Neuronal stem cell (in vitro differentiated cells): ENCODE measurements around the gene BCR.

Experiments
- DNase-seq: peaks from one replicate; pipeline ENCODE4 v3.0.0-alpha.2; 2013; ENCODE audit warnings: low spot score
- H2AFZ ChIP-seq: one replicate; pipeline ENCODE4 v1.6.1; 2013; ENCODE audit warnings: mild to moderate bottlenecking, low read length, inconsistent platforms
- H2AK5ac ChIP-seq: 2 replicates; pipeline ENCODE4 v1.6.1; 2013; ENCODE audit warnings: low read depth, mild to moderate bottlenecking, inconsistent platforms, low read length, moderate library complexity, mixed read lengths
- H2BK120ac ChIP-seq: 2 replicates; pipeline ENCODE4 v1.6.1; 2013; ENCODE audit warnings: low read depth, mild to moderate bottlenecking, inconsistent platforms, low read length, moderate library complexity, mixed read lengths
- H2BK12ac ChIP-seq: one replicate; pipeline ENCODE4 v1.6.1; 2013; ENCODE audit warnings: low read length, inconsistent platforms
- H2BK15ac ChIP-seq: 2 replicates; pipeline ENCODE4 v1.6.1; 2013; ENCODE audit warnings: mild to moderate bottlenecking, low read length, inconsistent platforms, mixed read lengths
- H2BK5ac ChIP-seq: one replicate; pipeline ENCODE4 v1.6.1; 2013; ENCODE audit warnings: inconsistent platforms, mild to moderate bottlenecking, low read length, moderate library complexity
- H3K14ac ChIP-seq: one replicate; pipeline ENCODE4 v1.6.1; 2013; ENCODE audit warnings: low read length, inconsistent platforms
- H3K18ac ChIP-seq: 2 replicates; pipeline ENCODE4 v1.6.1; 2013; ENCODE audit warnings: low read length, inconsistent platforms
- H3K23ac ChIP-seq: 2 replicates; pipeline ENCODE4 v1.6.1; 2013; ENCODE audit warnings: low read depth, mild to moderate bottlenecking, mixed read lengths, low read length, inconsistent platforms; ENCODE audit not compliant: poor library complexity
- H3K27ac ChIP-seq: replicated peaks from 3 replicates; pipeline ENCODE4 v1.5.1; 2013; ENCODE audit warnings: low read length, inconsistent platforms
- H3K27me3 ChIP-seq, 3 experiments: 2 replicates each; pipeline ENCODE4 v1.6.1; 2013; ENCODE audit warnings: low read length in 3 of 3, mild to moderate bottlenecking in 2 of 3, inconsistent platforms in 1 of 3, low read depth in 1 of 3, mixed read lengths in 1 of 3, moderate library complexity in 1 of 3; ENCODE audit not compliant: control insufficient read depth in 3 of 3, insufficient read depth in 3 of 3
- H3K36me3 ChIP-seq, 2 donors: replicated peaks in 1 of 2; 2 replicates each; pipeline ENCODE4 v1.6.1; 2013; ENCODE audit warnings: low read length in 2 of 2; ENCODE audit not compliant: control insufficient read depth in 2 of 2, insufficient read depth in 2 of 2
- H3K4ac ChIP-seq: 2 replicates; pipeline ENCODE4 v1.6.1; 2013; ENCODE audit warnings: inconsistent platforms, mild to moderate bottlenecking, low read length, moderate library complexity
- H3K4me1 ChIP-seq, 2 donors: 1 replicate in 1 of 2; 2 replicates in 1 of 2; pipeline ENCODE4 v1.6.1; 2013; ENCODE audit warnings: low read length in 2 of 2, low read depth in 1 of 2; ENCODE audit not compliant: control insufficient read depth in 2 of 2, insufficient read depth in 1 of 2
- H3K4me2 ChIP-seq: one replicate; pipeline ENCODE4 v1.6.1; 2013; ENCODE audit warnings: mild to moderate bottlenecking, low read length, inconsistent platforms; ENCODE audit not compliant: insufficient read depth, poor library complexity, severe bottlenecking
- H3K4me3 ChIP-seq, 2 donors: 2 replicates each; pipeline ENCODE4 v1.5.1; 2013; ENCODE audit warnings: low read length in 2 of 2, mild to moderate bottlenecking in 2 of 2, inconsistent platforms in 1 of 2, moderate library complexity in 1 of 2
- H3K79me1 ChIP-seq: one replicate; pipeline ENCODE4 v1.6.1; 2013; ENCODE audit warnings: low read depth, mild to moderate bottlenecking, inconsistent platforms, low read length, moderate library complexity
- H3K9ac ChIP-seq: one replicate; pipeline ENCODE4 v1.6.1; 2013; ENCODE audit warnings: mild to moderate bottlenecking, low read depth, low read length, inconsistent platforms; ENCODE audit not compliant: poor library complexity
- H3K9me3 ChIP-seq, 2 donors: replicated peaks in 1 of 2; 2 replicates each; pipeline versions ENCODE3 to v1.6.1; 2013; ENCODE audit warnings: low read length in 2 of 2, mild to moderate bottlenecking in 2 of 2, inconsistent platforms in 1 of 2, low read depth in 1 of 2, mixed read lengths in 1 of 2, moderate library complexity in 1 of 2; ENCODE audit not compliant: control insufficient read depth in 2 of 2, insufficient read depth in 1 of 2
- H4K8ac ChIP-seq: one replicate; pipeline ENCODE4 v1.6.1; 2013; ENCODE audit warnings: low read depth, mild to moderate bottlenecking, inconsistent platforms, low read length, moderate library complexity
- H4K91ac ChIP-seq: one replicate; pipeline ENCODE4 v1.6.1; 2013; ENCODE audit warnings: low read length, low read depth, mild to moderate bottlenecking, inconsistent platforms; ENCODE audit not compliant: poor library complexity
- WGBS, 2 donors: extraction: QIAGEN DNeasy Blood & Tissue Kit; methylation state at CpG; one replicate each; pipeline ENCODE4 v1.1.7; 2013; ENCODE audit warnings: missing lambda C conversion rate in 2 of 2, mixed read lengths in 1 of 2; ENCODE audit not compliant: insufficient read length in 2 of 2, insufficient replicate concordance in 1 of 2; ENCODE audit errors: extremely low coverage in 2 of 2; 5-methylcytosine and 5-hydroxymethylcytosine counted together

BCR gene

GRCh38 chr22:23187871-23188700 is 7.8 kb downstream of the BCR start:
- H2BK120ac ChIP-seq, result no peak overlapping the region
- peaks cover 2 to 5% of the 10 kb centered on the region in 2 donors for H3K9me3 ChIP-seq
- no peak overlapping the region for H2AK5ac ChIP-seq
- H3K23ac ChIP-seq, result no peak overlapping the region
- no CpG with 5 or more reads among the region's 7 CpGs for WGBS, 2 donors
- no peak overlapping the region for H2BK15ac ChIP-seq
- H4K8ac ChIP-seq, result no peak overlapping the region
- no peak overlapping the region for H3K9ac ChIP-seq
- no peak overlapping the region for H3K4ac ChIP-seq
- no peak for DNase-seq
- H3K18ac ChIP-seq, result no peak overlapping the region
- no peaks in the 10 kb centered on the region for H3K27me3 ChIP-seq
- H2BK12ac ChIP-seq, result no peak overlapping the region
- no peak overlapping the region for H3K4me3 ChIP-seq
- H4K91ac ChIP-seq, result no peak overlapping the region
- no peak overlapping the region for H2AFZ ChIP-seq
- no peak overlapping the region for H3K4me2 ChIP-seq
- H3K36me3 ChIP-seq, result peaks cover 2 to 79% of the 10 kb centered on the region in 2 donors
- H3K27ac ChIP-seq, result no peak overlapping the region
- peaks cover 11% of the 10 kb centered on the region for H3K79me1 ChIP-seq
- H3K4me1 ChIP-seq, result peaks cover 10 to 17% of the 10 kb centered on the region in 2 donors
- H3K14ac ChIP-seq, result no peak overlapping the region
- no peak overlapping the region for H2BK5ac ChIP-seq

GRCh38 chr22:23190526-23190925 is 10.2 kb downstream of the BCR start:
- Histone ChIP-seq H3K27ac (no peak overlapping the region), H3K23ac (peak overlapping the region; percentile 53), H3K9ac (no peak overlapping the region), H3K18ac (no peak overlapping the region), H3K4me3 (no peak overlapping the region), H3K27me3 (no peaks in the 10 kb centered on the region), H3K36me3 (peaks cover 2 to 76% of the 10 kb centered on the region in 2 donors), H3K4me1 (peaks cover 0 to 4% of the 10 kb centered on the region in 2 donors), H4K91ac (no peak overlapping the region), H2AFZ (no peak overlapping the region), H3K9me3 (peaks cover 4 to 5% of the 10 kb centered on the region in 2 donors), H2BK120ac (no peak overlapping the region), H4K8ac (no peak overlapping the region), H3K4me2 (no peak overlapping the region), H2BK15ac (no peak overlapping the region), H2BK5ac (no peak overlapping the region), H3K14ac (no peak overlapping the region), H3K79me1 (peaks cover 8% of the 10 kb centered on the region), H2BK12ac (no peak overlapping the region), H3K4ac (no peak overlapping the region), H2AK5ac (no peak overlapping the region)
- WGBS, 2 donors, result no CpG with 5 or more reads among the region's 9 CpGs
- no peak for DNase-seq

- Histone ChIP-seq H2BK120ac (no peak overlapping the region), H2AK5ac (no peak overlapping the region), H4K8ac (no peak overlapping the region), H3K9me3 (peaks cover 0 to 2% of the 10 kb centered on the region in 2 donors), H3K36me3 (peaks cover 0 to 76% of the 10 kb centered on the region in 2 donors), H3K4me2 (no peak overlapping the region), H2BK5ac (no peak overlapping the region), H3K9ac (no peak overlapping the region), H3K27ac (no peak overlapping the region), H3K14ac (no peak overlapping the region), H4K91ac (no peak overlapping the region), H3K79me1 (peaks cover 6% of the 10 kb centered on the region), H3K4ac (no peak overlapping the region), H3K18ac (no peak overlapping the region), H3K4me1 (peaks cover 0 to 4% of the 10 kb centered on the region in 2 donors), H2BK12ac (no peak overlapping the region), H2BK15ac (no peak overlapping the region), H3K23ac (no peak overlapping the region), H3K4me3 (no peak overlapping the region), H2AFZ (no peak overlapping the region), H3K27me3 (no peaks in the 10 kb centered on the region)
- WGBS, 2 donors, result no CpG with 5 or more reads among the region's 5 CpGs
- no peak for DNase-seq
Measured at GRCh38 chr22:23192133-23192532, 11.8 kb downstream of the BCR start.

- Histone ChIP-seq H2AK5ac (no peak overlapping the region), H4K8ac (no peak overlapping the region), H3K4me2 (no peak overlapping the region), H3K18ac (no peak overlapping the region), H2BK15ac (no peak overlapping the region), H3K14ac (no peak overlapping the region), H3K79me1 (peaks cover 6% of the 10 kb centered on the region), H3K9ac (no peak overlapping the region), H2BK120ac (no peak overlapping the region), H2BK12ac (no peak overlapping the region), H3K36me3 (peaks cover 0 to 74% of the 10 kb centered on the region in 2 donors), H2BK5ac (no peak overlapping the region), H3K9me3 (peaks cover 0 to 2% of the 10 kb centered on the region in 2 donors), H4K91ac (no peak overlapping the region), H3K4ac (no peak overlapping the region), H3K23ac (no peak overlapping the region), H3K4me1 (peaks cover 0 to 5% of the 10 kb centered on the region in 2 donors), H2AFZ (no peak overlapping the region), H3K27me3 (no peaks in the 10 kb centered on the region), H3K4me3 (no peak overlapping the region), H3K27ac (no peak overlapping the region)
- no CpG with 5 or more reads among the region's 4 CpGs for WGBS, 2 donors
- DNase-seq, result no peak
Measured at GRCh38 chr22:23192558-23192957, 12.2 kb downstream of the BCR start.
